HEK293 (cell line): ENCODE measurements around the gene RPL4.

ENCODE experiments used
- ATF2 ChIP-seq: fragments of 450-650 bp; formaldehyde crosslinking; IDR thresholded peaks from 2 replicates; pipeline ENCODE4 v1.5.1; 2016; ENCODE audit warnings: missing biosample characterization, missing genetic modification characterization, low read depth
- CTCF ChIP-seq: fragments of 450-650 bp; formaldehyde crosslinking; IDR thresholded peaks from 2 replicates; pipeline ENCODE4 v1.5.1; 2016; ENCODE audit warnings: missing biosample characterization, missing genetic modification characterization
- HIC1 ChIP-seq: fragments of 450-650 bp; formaldehyde crosslinking; IDR thresholded peaks from 2 replicates; pipeline ENCODE4 v1.5.1; 2016; ENCODE audit warnings: missing biosample characterization, missing genetic modification characterization
- KLF7 ChIP-seq: fragments of 450-650 bp; formaldehyde crosslinking; IDR thresholded peaks from 2 replicates; pipeline ENCODE4 v1.5.1; 2016; ENCODE audit warnings: missing biosample characterization, missing genetic modification characterization, borderline replicate concordance
- SP3 ChIP-seq: fragments of 450-650 bp; formaldehyde crosslinking; IDR thresholded peaks from 2 replicates; pipeline ENCODE4 v1.5.1; 2016; ENCODE audit warnings: missing biosample characterization, missing genetic modification characterization
- ZFHX2 ChIP-seq: fragments of 450-650 bp; formaldehyde crosslinking; conservative IDR thresholded peaks from 2 replicates; pipeline ENCODE4 v1.5.1; 2016; ENCODE audit warnings: missing biosample characterization, missing genetic modification characterization
- ZNF146 ChIP-seq: fragments of 450-650 bp; formaldehyde crosslinking; IDR thresholded peaks from 2 replicates; pipeline ENCODE4 v1.5.1; 2016; ENCODE audit warnings: missing biosample characterization, missing genetic modification characterization
- ZNF221 ChIP-seq: fragments of 450-650 bp; formaldehyde crosslinking; IDR thresholded peaks from 2 replicates; pipeline ENCODE4 v1.5.1; 2017; ENCODE audit warnings: missing biosample characterization, missing genetic modification characterization, borderline replicate concordance
- ZNF23 ChIP-seq: fragments of 450-650 bp; formaldehyde crosslinking; IDR thresholded peaks from 2 replicates; pipeline ENCODE4 v1.5.1; 2016; ENCODE audit warnings: missing biosample characterization, missing genetic modification characterization, borderline replicate concordance
- ZNF544 ChIP-seq: fragments of 450-650 bp; formaldehyde crosslinking; IDR thresholded peaks from 2 replicates; pipeline ENCODE4 v1.5.0; 2017; ENCODE audit warnings: missing biosample characterization, missing genetic modification characterization
- ZNF561 ChIP-seq: fragments of 450-650 bp; IDR thresholded peaks from 2 replicates; pipeline ENCODE4 v1.5.1; 2018; ENCODE audit warnings: missing biosample characterization, missing genetic modification characterization, borderline replicate concordance
- TF ChIP-seq, protein P1 (sequence below): fragments of 450-650 bp; IDR thresholded peaks from 2 replicates; pipeline ENCODE4 v1.5.1; 2018; ENCODE audit warnings: missing biosample characterization, mild to moderate bottlenecking, missing genetic modification characterization
- TF ChIP-seq, protein P2 (sequence below): fragments of 450-650 bp; formaldehyde crosslinking; IDR thresholded peaks from 2 replicates; pipeline ENCODE4 v1.5.1; 2016; ENCODE audit warnings: missing biosample characterization, missing genetic modification characterization

GRCh38 chr15:66456211-66456610 is 48.4 kb downstream of the RPL4 start:
- TF ChIP-seq KLF7, result no peak
- TF ChIP-seq ATF2 (tag by site-specific recombination), result no peak
- no peak for TF ChIP-seq ZNF561 (tag by site-specific recombination)
- TF ChIP-seq CTCF (tag by site-specific recombination), result no peak
- no peak for TF ChIP-seq ZNF23 (tag by site-specific recombination)
- no peak for TF ChIP-seq ZNF146 (tag by site-specific recombination)
- TF ChIP-seq ZFHX2 (tag by site-specific recombination), result no peak
- no peak for TF ChIP-seq ZNF221
- TF ChIP-seq ZNF544 (tag by site-specific recombination), result no peak
- TF ChIP-seq, protein P1, sequence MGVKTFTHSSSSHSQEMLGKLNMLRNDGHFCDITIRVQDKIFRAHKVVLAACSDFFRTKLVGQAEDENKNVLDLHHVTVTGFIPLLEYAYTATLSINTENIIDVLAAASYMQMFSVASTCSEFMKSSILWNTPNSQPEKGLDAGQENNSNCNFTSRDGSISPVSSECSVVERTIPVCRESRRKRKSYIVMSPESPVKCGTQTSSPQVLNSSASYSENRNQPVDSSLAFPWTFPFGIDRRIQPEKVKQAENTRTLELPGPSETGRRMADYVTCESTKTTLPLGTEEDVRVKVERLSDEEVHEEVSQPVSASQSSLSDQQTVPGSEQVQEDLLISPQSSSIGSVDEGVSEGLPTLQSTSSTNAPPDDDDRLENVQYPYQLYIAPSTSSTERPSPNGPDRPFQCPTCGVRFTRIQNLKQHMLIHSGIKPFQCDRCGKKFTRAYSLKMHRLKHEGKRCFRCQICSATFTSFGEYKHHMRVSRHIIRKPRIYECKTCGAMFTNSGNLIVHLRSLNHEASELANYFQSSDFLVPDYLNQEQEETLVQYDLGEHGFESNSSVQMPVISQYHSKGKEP (tag by site-specific recombination), result no peak
- TF ChIP-seq, protein P2, sequence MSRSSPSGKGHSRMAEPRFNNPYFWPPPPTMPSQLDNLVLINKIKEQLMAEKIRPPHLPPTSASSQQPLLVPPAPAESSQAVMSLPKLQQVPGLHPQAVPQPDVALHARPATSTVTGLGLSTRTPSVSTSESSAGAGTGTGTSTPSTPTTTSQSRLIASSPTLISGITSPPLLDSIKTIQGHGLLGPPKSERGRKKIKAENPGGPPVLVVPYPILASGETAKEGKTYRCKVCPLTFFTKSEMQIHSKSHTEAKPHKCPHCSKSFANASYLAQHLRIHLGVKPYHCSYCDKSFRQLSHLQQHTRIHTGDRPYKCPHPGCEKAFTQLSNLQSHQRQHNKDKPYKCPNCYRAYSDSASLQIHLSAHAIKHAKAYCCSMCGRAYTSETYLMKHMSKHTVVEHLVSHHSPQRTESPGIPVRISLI (tag by site-specific recombination), result no peak
- TF ChIP-seq HIC1 (tag by site-specific recombination), result no peak
- TF ChIP-seq SP3, result no peak
